Coronary artery (tissue), 2 donors: ENCODE data around the gene ZNF337.

Experiments used
- DNase-seq: peaks from one replicate; pipeline ENCODE4 v3.0.0-alpha.2; 2017; ENCODE audit warnings: low spot score
- H3K27ac ChIP-seq, 2 donors: fragments of 200-600 bp; sonication (generic); one replicate each; pipeline ENCODE4 v1.5.1; 2016 to 2019
- H3K4me3 ChIP-seq: fragments of 200-600 bp; sonication (generic); 2 replicates; pipeline ENCODE4 v1.5.1; 2016; ENCODE audit warnings: mild to moderate bottlenecking, moderate library complexity
- CTCF ChIP-seq: fragments of 200-600 bp; sonication (generic); IDR thresholded peaks from one replicate; pipeline ENCODE4 v1.5.1; 2019; ENCODE audit warnings: antibody characterized with exemption

Gene ZNF337

GRCh38 chr20:25696371-25697131 lies at the start of gene ZNF337:
Gene ZNF337 (minus strand): TSS chr20:25696853. CDS start chr20:25686417, 10,436 bp downstream.
- DNase-seq = peak; percentile 98
- no peak for TF ChIP-seq CTCF
- Histone ChIP-seq H3K4me3 (peak within 1 kb of the TSS; percentile 91), H3K27ac (peak within 1 kb of the TSS; percentile 85 to 94)

GRCh38 chr20:25745738-25746137 lies 49.1 kb upstream of the ZNF337 start:
- Histone ChIP-seq H3K4me3 (no peak overlapping the region), H3K27ac (no peak overlapping the region)
- no peak for DNase-seq
- TF ChIP-seq CTCF = no peak

GRCh38 chr20:25745100-25745499 lies 48.4 kb upstream of the ZNF337 start:
- H3K4me3 ChIP-seq = no peak overlapping the region
- no peak overlapping the region for H3K27ac ChIP-seq
- no peak for TF ChIP-seq CTCF
- DNase-seq = no peak

- Histone ChIP-seq H3K27ac (no peak overlapping the region), H3K4me3 (no peak overlapping the region)
- TF ChIP-seq CTCF = no peak
- DNase-seq = no peak
Measured at GRCh38 chr20:25744261-25744660, 47.6 kb upstream of the ZNF337 start.

- Histone ChIP-seq H3K4me3 (no peak overlapping the region), H3K27ac (no peak overlapping the region)
- TF ChIP-seq CTCF = no peak
- DNase-seq = no peak
Measured at GRCh38 chr20:25741088-25741487, 44.4 kb upstream of the ZNF337 start.

GRCh38 chr20:25739615-25740320 lies 43.1 kb upstream of the ZNF337 start:
- TF ChIP-seq CTCF = no peak
- H3K27ac ChIP-seq = no peak overlapping the region
- DNase-seq = no peak
- H3K4me3 ChIP-seq = no peak overlapping the region

- H3K4me3 ChIP-seq = no peak overlapping the region
- H3K27ac ChIP-seq = no peak overlapping the region
- DNase-seq = no peak
- no peak for TF ChIP-seq CTCF
Measured at GRCh38 chr20:25738198-25738597, 41.5 kb upstream of the ZNF337 start.
